HG03439 (cell line): ENCODE data around the gene DOCK3.
"Not testable (repeated sequence)": the region's sequence is repeated elsewhere in the genome, so short reads cannot be mapped to it uniquely, and the experiment has no call there.

Experiments
- ATAC-seq: cut with Tn5 transposase; IDR thresholded peaks from one replicate; pipeline ENCODE4 v1.9.1; 2021; ENCODE audit warnings: mild to moderate bottlenecking, moderate library complexity; ENCODE audit not compliant: unreplicated experiment

Gene DOCK3

GRCh38 chr3:51190827-51191226, 516.1 kb downstream of the DOCK3 start:
- no peak for ATAC-seq

GRCh38 chr3:51191768-51192167, 517.0 kb downstream of the DOCK3 start:
- ATAC-seq, result no peak

GRCh38 chr3:51198477-51198876, 523.8 kb downstream of the DOCK3 start:
- ATAC-seq, result no peak

- ATAC-seq, result not testable (repeated sequence)
These were observed 524.6 kb downstream of the DOCK3 start for GRCh38 chr3:51199296-51199695.

GRCh38 chr3:51216291-51216690, 541.6 kb downstream of the DOCK3 start:
- no peak for ATAC-seq

GRCh38 chr3:51221959-51222358, 547.2 kb downstream of the DOCK3 start:
- no peak for ATAC-seq

GRCh38 chr3:51224283-51224682, 549.6 kb downstream of the DOCK3 start:
- ATAC-seq, result no peak

- ATAC-seq, result no peak
These were observed 550.1 kb downstream of the DOCK3 start for GRCh38 chr3:51224843-51225242.

GRCh38 chr3:51242939-51243338, 568.2 kb downstream of the DOCK3 start:
- no peak for ATAC-seq

GRCh38 chr3:51243924-51244323, 569.2 kb downstream of the DOCK3 start:
- no peak for ATAC-seq

GRCh38 chr3:51245867-51246266, 571.1 kb downstream of the DOCK3 start:
- ATAC-seq, result no peak

- ATAC-seq, result no peak
These were observed 583.1 kb downstream of the DOCK3 start for GRCh38 chr3:51257870-51258269.

GRCh38 chr3:51264166-51264565, 589.4 kb downstream of the DOCK3 start:
- not testable (repeated sequence) for ATAC-seq

- no peak for ATAC-seq
These were observed 593.4 kb downstream of the DOCK3 start for GRCh38 chr3:51268132-51268531.

- no peak for ATAC-seq
These were observed 594.7 kb downstream of the DOCK3 start for GRCh38 chr3:51269466-51269865.

GRCh38 chr3:51270559-51270958, 595.8 kb downstream of the DOCK3 start:
- no peak for ATAC-seq

- ATAC-seq, result no peak
These were observed 596.4 kb downstream of the DOCK3 start for GRCh38 chr3:51271172-51271571.

GRCh38 chr3:51274052-51274451, 599.3 kb downstream of the DOCK3 start:
- ATAC-seq, result no peak

GRCh38 chr3:51275111-51275805, 600.5 kb downstream of the DOCK3 start:
- no peak for ATAC-seq

GRCh38 chr3:51276046-51276445, 601.3 kb downstream of the DOCK3 start:
- ATAC-seq, result no peak

GRCh38 chr3:51279448-51279847, 604.7 kb downstream of the DOCK3 start:
- no peak for ATAC-seq

GRCh38 chr3:51280176-51280575, 605.4 kb downstream of the DOCK3 start:
- ATAC-seq, result no peak

- ATAC-seq, result no peak
These were observed 608.2 kb downstream of the DOCK3 start for GRCh38 chr3:51282931-51283330.
